Omental fat pad (tissue), 4 donors: ENCODE data around the gene SERPINB7. TPM values are rescaled to one million over a fixed set of nuclear protein-coding genes. Genes with fewer than 3 reads are reported as not detected.

ENCODE experiments used
- ATAC-seq: fragments of 150-250 bp; one replicate; pipeline ENCODE4 v1.9.1; 2016; ENCODE audit warnings: mild to moderate bottlenecking, moderate library complexity; ENCODE audit not compliant: low FRiP score
- DNase-seq: peaks from one replicate; pipeline ENCODE4 v3.0.0-alpha.2; 2019; ENCODE audit warnings: low spot score
- CTCF ChIP-seq, 3 donors: fragments of 450-650 bp; IDR thresholded peaks; one replicate each; pipeline ENCODE4 v1.5.1; 2016 to 2017; ENCODE audit warnings: antibody characterized with exemption in 3 of 3, mild to moderate bottlenecking in 3 of 3, moderate library complexity in 2 of 3
- total RNA-seq, 4 donors: library from RNA; depleted of rRNA; stranded (reverse); fragments of >200 nt; gene quantifications; one replicate each; pipeline ENCODE4 v1.1.0, GENCODE V29; 2016

The SERPINB7 gene
- total RNA-seq, 4 donors from 2014 or later, result 0.36 to 2.0 (median 1.1) TPM; not detected in 1

DNA sequence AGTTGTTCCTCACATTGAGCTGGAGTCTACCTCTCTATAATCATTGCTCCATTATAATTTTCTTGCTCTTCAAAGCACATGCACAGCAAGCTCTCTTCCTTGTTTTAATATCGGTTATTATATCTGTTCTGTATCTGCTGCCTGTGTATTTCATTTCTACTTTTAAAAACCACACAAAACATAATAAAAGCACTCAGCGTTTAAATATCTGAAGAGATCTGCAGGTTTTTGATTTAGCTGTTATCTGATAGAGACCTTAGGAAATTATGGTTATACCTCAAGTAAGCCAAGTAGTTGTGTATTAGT, 49.0 kb downstream of the SERPINB7 start:
- no peak for TF ChIP-seq CTCF (IDR thresholded peaks at IDR 0.05)
- ATAC-seq (no peak), DNase-seq (no peak)

DNA sequence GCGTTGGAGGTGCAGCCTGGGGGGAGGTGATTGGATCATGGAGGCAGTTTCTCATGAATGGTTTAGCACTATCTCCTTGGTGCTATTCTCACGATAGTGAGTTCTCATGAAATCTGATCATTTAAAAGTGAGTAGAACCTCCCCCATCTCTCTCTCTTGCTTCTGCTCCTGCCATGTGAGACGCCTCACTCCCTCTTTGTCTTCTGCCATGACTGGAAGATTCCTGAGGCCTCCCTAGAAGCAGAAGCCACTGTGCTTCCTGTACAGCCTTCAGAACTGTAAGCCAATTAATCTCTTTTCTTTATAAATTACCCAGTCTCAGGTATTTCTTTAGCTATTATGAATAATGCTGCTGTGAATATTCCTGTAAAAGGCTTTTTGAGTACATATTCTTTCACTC, 52.9 kb downstream of the SERPINB7 start:
- no peak for TF ChIP-seq CTCF (IDR thresholded peaks at IDR 0.05)
- DNase-seq, result no peak
- ATAC-seq, result no peak

GRCh38 chr18:63828656-63829055, 53.4 kb downstream of the SERPINB7 start:
- ATAC-seq (no peak), DNase-seq (no peak)
- TF ChIP-seq CTCF (IDR thresholded peaks at IDR 0.05), result no peak

DNA sequence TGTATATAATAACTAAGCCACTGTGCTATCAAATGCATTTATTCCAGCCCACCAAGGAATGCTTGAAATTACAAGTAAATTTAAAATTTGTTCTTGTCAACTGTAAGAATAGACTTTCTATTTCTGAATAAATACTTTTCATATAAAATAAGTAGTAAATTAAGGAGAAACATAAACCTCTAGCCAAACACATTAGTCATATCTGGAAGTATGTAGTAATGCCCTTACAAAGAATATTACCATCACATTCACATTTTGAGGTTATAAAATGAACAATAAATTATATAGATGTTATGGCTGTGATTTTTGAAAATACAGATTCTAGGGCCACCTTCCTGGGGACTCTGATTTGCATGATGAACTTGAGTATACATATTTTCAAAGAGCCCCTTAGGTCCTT, 54.7 kb downstream of the SERPINB7 start:
- no peak for TF ChIP-seq CTCF (IDR thresholded peaks at IDR 0.05)

GRCh38 chr18:63831080-63831788, 56.0 kb downstream of the SERPINB7 start:
- no peak for TF ChIP-seq CTCF (IDR thresholded peaks at IDR 0.05)
- ATAC-seq (no peak), DNase-seq (no peak)

More for the DNA sequence above, 54.7 kb downstream of the SERPINB7 start:
- DNase-seq, result no peak
- ATAC-seq, result no peak

DNA sequence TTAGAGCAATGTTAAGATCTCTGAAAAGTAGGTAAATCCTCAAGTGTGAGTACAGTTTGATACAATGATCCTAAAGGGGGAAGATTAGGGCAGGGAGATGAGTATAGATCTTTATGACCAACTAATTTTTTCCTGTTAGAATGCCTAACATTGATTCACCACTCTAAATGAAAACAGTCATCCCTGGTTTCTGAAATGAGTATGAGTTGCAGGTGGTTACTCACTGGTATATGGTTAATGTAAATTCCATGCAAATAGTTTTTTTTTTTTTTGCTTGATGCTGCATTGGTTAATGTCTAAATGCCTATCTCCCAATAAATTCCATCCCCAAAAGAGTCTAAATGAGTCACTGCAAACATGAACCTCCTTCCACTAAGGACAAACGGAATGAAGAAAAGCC, 57.3 kb downstream of the SERPINB7 start:
- DNase-seq (no peak), ATAC-seq (no peak)
- no peak for TF ChIP-seq CTCF (IDR thresholded peaks at IDR 0.05)

DNA sequence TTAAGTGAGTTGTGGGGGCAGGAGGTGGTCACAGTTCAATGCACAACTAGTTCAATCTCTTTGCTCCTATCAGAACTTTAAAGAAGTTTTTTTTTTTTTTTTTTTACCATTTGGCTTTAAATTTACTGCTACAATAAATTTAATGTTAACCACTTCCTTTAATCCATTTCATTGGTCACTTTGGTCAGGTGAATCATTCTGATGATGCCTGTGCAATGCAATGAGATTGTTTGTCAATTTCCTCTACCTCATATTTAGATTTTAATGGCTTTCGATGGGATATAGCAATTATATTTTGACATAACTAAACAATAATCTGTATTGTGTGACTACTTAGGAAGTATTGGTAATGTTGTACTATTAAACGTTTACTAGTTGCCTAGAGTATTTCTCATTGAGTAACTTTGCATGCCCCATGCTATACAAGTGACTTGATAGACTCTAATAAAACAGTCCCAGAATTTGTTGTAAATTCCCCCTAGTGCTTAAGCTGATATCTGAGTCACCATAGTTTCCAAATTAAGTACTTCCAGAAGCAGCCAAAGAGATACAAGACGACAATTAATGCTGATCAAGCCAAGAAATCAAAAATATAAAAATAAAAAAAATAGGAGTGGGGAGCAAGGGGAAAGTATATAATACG, 59.4 kb downstream of the SERPINB7 start:
- TF ChIP-seq CTCF (IDR thresholded peaks at IDR 0.05), result no peak
- no peak for DNase-seq
- ATAC-seq, result no peak
